Measurements from ENCODE around the gene NRIP3.

The NRIP3 gene

GRCh38 chr11:9040410-9040809 is 36.6 kb upstream of the NRIP3 start:
- H3K4me3 ChIP-seq (ENCODE audit: low read length), result no peak overlapping the region
- TF ChIP-seq CTCF (conservative IDR thresholded peaks at IDR 0.05; ENCODE audit: low read depth, low read length), result no peak
- no peak for DNase-seq (ENCODE audit: low read depth)

DNA sequence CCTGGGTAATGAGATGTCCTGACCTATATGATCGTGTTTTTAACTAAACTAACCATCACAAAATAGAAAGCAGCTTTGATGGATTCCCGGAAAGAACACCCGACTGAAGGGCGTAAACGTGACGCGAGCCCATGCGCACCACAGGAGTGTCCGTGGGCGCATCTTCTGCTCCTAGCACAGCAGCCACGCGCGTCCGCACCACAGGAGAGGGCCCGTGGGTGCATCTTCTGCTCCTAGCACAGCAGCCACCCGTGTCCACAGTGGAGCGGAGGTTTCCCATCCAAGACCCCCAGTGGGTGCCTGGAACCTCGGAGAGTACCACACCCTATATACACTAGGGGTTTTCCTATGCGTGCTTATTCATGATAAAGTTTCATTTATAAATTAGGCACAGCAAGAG is 36.1 kb upstream of the NRIP3 start:
- TF ChIP-seq CTCF (conservative IDR thresholded peaks at IDR 0.05; ENCODE audit: low read depth, low read length), result no peak
- DNase-seq (ENCODE audit: low read depth), result no peak
- no peak overlapping the region for H3K4me3 ChIP-seq (ENCODE audit: low read length)

GRCh38 chr11:9039198-9039597 is 35.4 kb upstream of the NRIP3 start:
- no peak for TF ChIP-seq CTCF (conservative IDR thresholded peaks at IDR 0.05; ENCODE audit: low read depth, low read length)
- H3K4me3 ChIP-seq (ENCODE audit: low read length), result no peak overlapping the region
- no peak for DNase-seq (ENCODE audit: low read depth)

DNA sequence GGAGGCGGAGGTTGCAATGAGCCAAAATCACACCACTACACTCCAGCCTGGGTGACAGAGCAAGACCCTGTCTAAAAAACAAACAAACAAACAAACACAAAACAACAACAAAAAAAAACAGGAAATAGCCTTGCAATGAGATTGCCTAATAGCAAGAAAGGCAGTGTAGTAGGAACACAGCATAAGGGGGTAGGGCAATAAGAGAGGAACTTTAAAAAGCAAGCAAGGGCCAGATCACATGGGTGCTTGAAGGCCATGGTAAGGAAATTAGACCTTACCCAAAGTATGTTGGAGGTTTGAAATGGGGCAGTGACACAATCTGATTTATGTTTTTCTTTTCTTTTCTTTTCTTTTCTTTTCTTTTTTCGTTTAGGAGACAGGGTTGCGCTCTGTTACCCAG is 34.7 kb upstream of the NRIP3 start:
- no peak for TF ChIP-seq CTCF (conservative IDR thresholded peaks at IDR 0.05; ENCODE audit: low read depth, low read length)
- DNase-seq (ENCODE audit: low read depth), result no peak
- no peak overlapping the region for H3K4me3 ChIP-seq (ENCODE audit: low read length)

DNA sequence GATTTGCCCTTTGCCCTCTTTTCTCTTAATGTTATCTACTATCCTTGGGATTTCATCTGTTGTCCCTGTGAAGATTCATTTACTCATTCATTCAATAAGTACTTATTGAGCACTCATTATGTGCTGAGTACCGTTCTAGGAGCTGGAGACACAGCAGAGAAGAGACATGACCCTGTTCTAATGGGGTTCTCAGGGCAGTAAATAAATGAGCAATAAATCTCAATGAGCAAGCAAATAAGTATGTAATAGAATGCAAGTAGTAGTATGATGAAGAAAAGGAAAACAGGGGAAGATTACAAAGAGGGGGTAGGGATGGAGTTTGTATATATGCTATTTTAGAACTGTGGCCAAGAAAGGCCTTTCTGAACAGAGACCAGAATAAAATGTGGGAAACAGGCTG is 34.2 kb upstream of the NRIP3 start:
- no peak for TF ChIP-seq CTCF (conservative IDR thresholded peaks at IDR 0.05; ENCODE audit: low read depth, low read length)
- no peak overlapping the region for H3K4me3 ChIP-seq (ENCODE audit: low read length)
- DNase-seq (ENCODE audit: low read depth), result no peak

DNA sequence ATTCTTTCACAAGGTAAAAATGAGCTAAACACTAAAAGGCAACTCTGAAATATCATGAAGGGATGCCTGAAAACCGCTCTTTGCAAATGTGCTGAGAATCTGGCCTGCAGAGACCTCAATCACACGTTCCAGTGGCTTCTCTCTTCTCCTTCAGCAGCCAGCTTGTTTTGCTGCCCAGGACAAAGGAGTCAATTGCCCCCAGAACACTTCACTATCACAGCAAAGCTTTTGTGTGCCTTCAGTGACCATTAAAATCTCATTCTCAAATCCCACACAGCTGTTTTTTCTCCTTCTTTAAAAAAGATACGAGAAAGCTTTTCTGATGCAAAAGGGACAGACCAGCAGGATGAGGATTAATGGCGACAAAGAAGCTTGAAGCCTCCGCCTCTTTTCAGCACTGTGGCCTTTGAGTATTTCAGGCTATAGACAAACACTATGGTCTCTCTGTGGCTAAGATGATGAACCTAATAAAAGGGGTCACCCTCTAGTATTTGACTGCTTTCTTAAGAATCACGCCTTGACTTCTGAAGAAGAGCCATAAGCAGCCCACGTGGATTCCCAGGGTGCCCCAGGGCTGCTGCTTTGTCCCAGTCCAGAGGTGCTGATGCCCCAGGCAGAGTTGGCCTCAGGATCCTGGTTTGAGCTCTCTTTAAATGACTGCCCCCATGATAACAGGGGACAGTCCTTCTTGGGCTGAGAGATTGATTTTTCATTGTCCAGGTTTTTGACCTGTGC is 33.4 kb upstream of the NRIP3 start:
- DNase-seq (ENCODE audit: low read depth), result no peak
- no peak for TF ChIP-seq CTCF (conservative IDR thresholded peaks at IDR 0.05; ENCODE audit: low read depth, low read length)
- H3K4me3 ChIP-seq (ENCODE audit: low read length), result no peak overlapping the region

GRCh38 chr11:9030601-9031000 is 26.8 kb upstream of the NRIP3 start:
- TF ChIP-seq CTCF (conservative IDR thresholded peaks at IDR 0.05; ENCODE audit: low read depth, low read length), result no peak
- H3K4me3 ChIP-seq (ENCODE audit: low read length), result no peak overlapping the region
- DNase-seq (ENCODE audit: low read depth), result no peak
